Middle frontal gyrus (tissue), 1 donor: ENCODE measurements around the gene RTCA.
A peak's percentile ranks its signal among the peaks of the same experiment; 100 is the strongest.
"Not testable (repeated sequence)": the region's sequence is repeated elsewhere in the genome, so short reads cannot be mapped to it uniquely, and the experiment has no call there.

ENCODE experiments used
- DNase-seq: peaks from one replicate; pipeline ENCODE4 v3.0.0-alpha.2; 2015; ENCODE audit warnings: low spot score; ENCODE audit errors: extremely low spot score

RTCA gene

DNA sequence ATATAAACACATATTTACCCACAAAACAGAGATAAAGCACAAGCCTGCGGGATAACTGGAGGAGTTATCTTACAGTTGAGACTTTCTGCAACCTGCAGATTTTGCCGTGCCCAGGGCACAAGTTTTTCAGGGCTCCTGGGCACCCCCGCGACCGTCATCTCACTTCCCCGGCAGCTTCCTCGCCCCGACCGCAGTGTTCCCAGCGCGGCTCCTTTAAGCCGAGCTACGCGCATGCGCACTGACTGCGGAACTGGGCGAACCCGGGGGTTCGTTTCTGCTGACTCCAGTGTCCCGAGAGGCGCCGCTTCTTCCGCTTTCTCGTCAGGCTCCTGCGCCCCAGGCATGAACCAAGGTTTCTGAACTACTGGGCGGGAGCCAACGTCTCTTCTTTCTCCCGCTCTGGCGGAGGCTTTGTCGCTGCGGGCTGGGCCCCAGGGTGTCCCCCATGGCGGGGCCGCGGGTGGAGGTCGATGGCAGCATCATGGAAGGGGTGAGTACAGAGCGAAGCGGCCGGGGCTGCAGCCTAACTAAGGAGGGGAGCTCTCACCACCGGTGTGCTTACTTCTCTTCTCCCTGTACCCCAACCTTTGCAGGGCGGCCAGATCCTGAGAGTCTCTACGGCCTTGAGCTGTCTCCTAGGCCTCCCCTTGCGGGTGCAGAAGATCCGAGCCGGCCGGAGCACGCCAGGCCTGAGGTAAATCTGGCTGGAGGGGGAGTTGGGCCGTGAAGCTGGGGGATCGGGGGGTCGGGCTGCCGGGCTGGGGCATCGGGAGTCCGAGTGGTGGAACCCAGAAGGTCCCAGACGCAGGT, at the start of gene RTCA:
RTCA (plus strand) TSS at position 286 of the 810 bp plus-strand sequence; CDS start at position 446, 160 bp downstream.
- DNase-seq, result peak; percentile 94

DNA sequence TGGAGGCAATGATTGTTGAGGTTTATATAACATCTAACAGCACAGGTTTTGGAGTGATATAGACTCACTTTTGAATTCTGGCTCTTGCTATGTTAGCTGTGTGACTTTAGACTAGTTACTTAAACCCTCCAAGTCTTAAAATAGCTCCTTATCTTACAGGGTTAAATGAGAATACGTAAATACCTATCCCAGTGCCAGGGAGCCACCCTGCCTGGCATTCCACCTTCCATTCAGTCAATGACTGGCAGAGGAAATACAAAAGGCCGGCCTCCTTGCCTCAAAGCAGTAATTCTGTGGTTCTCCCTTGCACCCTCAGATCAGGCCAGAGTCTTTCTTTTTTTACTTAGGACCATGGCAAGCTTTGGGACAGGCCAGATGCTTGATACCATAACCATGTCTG, 48.2 kb upstream of the RTCA start:
- no peak for DNase-seq

DNA sequence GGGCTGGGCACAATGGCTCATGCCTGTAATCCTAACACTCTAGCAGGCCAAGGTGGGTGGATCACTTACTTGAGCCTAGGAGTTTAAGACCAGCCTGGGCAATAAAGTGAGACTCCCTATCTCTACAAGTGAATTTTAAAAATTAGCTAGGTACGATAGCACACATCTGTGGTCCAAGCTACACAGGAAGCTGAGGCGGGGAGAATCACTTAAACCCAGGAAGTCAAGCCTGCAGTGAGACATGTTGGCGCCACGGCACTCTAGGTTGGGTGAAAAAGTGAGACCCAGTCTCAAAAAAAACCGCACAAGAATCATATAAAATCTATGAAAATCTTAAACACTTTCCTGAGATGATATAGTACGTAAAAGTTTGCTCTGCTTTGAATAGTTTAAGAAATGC, 46.6 kb upstream of the RTCA start:
- no peak for DNase-seq

DNA sequence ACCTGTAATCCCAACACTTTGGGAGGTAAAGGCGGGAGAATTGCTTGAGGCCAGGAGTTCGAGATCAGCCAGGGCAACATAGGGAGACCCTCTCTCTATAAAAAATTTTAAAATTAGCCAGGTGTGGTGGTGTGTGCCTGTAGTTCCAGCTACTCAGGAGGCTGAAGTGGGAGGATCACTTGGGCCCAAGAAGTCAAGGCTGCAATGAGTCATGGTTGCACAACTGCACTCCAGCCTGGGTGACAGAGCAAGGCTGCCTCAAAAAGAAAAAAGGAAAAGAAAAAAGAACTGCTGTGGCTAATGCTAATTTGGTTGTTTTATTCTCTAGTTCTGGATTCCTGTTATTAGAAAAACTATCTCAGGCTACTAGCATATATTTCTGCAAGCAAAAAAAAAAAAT, 46.1 kb upstream of the RTCA start:
- no peak for DNase-seq

DNA sequence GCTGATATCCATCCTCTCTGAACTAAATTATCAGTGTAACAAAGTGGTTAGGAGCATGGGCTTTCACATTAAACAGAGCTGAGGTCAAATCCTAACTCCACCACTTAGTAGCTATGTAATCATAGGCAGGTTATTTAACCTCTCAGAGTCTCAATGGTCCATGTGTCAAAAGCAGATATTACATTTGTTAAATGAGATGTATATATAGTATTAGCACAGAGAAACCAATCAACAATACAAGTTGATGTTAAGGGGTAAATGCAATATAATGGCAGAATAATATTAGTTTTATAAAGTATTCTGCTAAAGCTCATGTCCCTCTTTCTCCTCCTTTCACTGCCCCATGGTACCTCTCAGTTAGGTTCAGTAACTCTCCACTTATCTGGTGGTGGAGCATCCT, 43.6 kb upstream of the RTCA start:
- DNase-seq, result no peak

DNA sequence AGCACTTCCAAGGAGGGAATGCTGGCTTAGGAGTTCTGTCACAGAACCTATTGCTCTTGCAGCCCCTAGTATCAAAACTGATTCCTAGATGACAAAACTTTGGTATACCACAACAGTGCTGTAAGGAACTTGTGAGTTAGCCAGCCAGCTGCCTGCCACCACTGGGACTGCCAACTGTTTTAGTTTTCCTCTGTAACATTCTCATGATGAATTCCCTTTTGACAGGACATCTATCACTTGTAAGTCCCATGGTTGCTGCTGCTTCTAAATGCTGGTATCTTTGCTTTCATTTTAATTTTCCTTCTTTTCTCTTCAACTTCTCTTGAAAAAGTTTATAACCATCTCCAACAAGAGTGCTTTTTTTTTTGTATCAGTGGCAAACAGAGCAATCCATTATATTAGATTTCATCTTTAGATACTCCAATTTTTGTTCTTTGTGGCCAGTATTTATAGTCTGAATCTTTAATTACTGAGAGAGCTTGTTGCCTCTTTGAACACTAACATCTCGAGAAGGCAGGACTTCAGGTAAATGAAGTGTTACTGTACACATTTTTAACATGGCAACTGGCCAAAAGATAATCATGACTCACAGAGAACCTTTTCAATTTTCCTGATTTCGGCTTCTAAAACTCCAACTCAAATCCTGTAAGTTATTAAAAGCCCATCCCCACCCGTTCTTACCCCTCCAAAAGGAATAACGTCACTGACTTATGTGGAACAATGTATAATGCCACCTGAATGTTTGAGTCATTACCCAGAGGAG, 36.2 kb upstream of the RTCA start:
- DNase-seq, result no peak

DNA sequence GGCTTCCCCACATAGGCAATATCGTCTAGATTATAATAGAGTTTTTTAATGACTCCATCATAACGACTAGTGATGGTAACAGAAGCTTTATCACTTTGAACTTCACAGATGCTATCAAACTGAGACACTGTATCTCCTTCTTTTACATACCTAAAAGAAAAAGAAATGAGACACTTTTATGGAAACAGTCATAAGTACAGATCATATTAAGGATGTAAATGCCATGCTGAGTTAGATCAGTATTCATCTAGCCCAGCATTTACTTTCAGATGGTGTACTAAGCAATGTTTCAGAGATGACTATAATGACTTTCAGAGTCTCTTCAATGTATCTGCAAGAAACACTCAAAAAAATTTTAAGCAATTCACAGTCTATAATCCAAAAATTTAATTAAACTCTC, 35.3 kb upstream of the RTCA start:
- no peak for DNase-seq

DNA sequence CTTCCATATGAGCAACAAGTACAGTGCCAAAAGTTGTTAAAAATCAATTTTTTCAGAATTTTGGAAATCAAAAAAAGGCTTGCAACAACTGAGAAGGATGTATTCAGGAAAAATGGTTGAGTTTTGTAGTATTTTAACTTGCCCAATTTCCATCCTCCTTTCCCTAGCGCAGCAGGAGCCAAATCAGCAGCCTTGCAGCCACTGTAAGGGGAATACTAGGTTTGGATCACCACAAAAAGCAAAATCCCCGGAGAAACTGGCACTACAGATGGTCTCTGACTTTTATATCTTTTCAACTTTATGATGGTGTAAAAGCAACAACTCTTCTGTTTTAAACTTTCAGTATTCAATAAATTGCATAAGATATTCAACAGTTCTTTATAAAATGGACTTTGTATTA, 34.3 kb upstream of the RTCA start:
- no peak for DNase-seq

DNA sequence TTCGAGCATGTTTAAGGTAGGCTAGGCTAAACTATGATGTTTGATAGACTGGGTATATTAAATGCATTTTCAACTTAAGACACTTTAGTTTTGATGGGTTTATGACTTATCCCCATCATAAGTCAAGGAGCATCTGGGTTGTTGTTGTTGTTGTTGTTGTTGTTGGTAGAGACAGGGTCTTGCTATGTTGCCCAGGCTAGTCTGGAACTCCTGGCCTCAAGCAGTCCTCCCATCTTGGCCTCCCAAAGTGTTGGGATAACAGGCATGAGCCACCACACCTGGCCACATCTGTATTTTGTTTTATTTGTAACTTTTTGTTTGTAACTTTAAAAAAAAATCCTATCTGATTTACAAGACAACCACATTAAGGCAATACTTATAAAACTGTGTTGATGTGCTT, 33.9 kb upstream of the RTCA start:
- no peak for DNase-seq

DNA sequence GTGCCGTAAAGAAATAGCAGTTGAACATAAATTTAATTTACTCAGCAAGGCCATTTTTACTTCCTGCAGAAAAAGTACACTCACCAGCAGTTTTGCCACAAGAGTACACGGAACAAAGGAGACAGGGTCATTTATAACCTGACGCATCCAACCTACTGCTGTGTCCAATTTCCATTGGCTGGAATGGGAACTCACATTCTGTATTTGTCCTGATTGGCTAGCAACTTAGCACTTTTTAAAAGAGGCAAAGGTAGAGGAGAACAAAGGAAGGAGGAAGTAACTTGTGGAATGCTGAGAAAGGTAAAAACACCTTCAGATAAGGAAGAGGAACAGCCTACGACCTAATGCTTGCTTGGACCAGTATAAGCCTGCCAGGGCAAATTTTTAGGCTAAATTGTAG, 32.5 kb upstream of the RTCA start:
- DNase-seq, result not testable (repeated sequence)

DNA sequence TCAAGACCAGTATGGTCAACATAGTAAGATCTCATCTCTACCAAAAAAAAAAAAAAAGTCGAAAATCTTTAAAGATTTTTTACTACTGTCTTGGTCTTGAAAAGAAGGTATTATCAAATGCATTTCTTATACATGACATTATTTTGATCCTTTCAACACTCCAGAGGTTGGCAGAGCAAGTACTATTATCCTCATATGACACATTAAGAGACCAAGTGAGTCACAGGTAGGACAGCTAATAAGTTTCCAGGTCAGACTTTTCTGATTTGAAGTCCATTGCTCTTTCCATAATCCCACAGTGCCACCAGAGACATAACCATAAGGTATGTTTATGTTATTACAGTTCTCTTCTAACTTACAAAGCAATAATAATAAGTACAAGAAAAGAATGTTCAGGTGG, 31.6 kb upstream of the RTCA start:
- no peak for DNase-seq

DNA sequence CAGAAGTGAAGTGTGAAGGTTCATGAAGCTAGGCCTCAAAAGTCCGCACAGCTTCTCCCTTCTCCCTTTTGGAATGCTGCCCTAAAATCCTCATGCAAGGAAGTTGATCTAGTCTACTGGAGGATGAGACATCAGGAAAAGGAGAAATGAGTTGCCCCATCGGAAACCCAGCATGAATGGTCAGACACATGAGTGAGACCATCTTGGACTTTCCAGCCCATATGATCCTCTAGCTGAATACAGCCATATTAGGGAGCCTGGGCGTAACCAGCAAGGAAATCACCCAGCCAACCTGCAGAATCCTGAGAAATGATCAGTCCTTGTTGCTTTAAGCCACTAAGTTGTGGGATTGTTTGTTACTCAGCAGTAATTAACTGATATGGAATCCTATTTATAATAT, 28.9 kb upstream of the RTCA start:
- no peak for DNase-seq

DNA sequence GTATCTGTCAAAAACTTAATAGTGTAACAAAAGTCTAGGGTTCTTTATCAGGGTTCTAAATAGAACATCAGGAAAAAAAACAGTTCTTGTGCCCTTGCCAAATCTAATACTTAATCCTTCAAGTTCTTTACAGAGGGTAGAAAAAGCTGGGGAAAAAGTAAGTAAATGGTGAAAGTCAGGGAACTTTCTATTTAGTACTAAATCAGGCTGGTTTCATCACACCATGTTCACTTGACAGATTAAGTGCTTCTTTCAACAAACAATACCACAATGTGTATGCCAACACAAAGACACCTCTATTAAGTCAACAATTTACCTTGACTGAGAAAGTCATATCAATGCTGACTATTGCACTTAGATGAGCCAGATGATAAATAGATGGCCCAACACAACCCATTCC, 26.1 kb upstream of the RTCA start:
- DNase-seq, result no peak

DNA sequence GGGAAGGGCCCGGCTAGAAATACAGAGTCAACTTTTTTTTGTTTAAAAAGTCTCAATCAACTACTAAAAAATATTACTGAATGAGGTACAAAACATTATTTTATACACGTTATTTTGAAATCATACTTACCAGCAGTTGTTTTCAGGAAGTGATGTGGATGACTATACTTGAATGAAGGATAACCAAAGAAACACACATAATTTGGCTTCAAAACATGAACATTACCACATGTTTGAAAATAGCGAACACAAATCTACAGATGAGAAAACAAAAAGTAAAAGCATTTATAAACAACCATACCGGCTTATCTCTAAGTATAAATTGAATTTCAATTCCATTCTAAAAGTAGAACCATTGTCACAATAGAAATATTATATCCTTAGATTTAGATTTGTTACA, 25.4 kb upstream of the RTCA start:
- no peak for DNase-seq

DNA sequence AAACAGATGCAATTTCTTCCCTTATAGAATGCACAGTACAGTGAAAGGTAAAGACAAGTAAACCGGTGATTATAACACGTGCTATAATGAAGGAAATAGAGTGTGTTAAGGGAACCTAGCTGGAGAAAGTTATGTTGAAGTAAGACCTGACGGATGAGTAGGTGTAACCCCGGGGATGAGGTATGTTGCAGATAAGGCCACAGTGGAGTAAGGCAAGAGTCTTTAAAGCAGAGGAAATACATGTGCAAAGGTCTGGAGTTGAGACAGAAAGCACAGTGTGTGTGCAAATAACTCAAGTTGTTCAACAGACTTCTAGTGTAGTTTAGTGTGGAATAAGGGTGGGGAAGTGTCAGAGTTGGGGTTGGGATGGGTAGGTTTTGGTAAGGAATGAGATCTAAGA, 19.3 kb upstream of the RTCA start:
- DNase-seq, result no peak

DNA sequence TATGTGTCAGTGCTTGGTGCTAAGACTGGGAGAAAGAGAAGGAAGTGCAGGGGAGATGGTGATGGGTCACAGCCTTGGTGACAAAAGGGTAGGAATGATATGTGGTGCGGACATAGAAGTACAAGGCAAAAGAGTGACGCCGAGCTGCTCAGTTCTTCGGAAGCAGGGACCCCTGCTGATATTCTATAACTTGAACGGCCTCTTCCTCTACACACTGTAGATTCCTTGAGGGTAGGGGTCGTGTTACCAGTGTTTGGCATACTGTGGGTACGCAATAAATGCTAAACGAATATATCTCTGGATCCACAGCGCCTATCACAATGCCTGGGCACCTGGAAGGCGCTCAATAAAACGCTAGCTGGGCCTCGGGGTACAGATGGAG, 16.9 kb upstream of the RTCA start:
- DNase-seq, result no peak

DNA sequence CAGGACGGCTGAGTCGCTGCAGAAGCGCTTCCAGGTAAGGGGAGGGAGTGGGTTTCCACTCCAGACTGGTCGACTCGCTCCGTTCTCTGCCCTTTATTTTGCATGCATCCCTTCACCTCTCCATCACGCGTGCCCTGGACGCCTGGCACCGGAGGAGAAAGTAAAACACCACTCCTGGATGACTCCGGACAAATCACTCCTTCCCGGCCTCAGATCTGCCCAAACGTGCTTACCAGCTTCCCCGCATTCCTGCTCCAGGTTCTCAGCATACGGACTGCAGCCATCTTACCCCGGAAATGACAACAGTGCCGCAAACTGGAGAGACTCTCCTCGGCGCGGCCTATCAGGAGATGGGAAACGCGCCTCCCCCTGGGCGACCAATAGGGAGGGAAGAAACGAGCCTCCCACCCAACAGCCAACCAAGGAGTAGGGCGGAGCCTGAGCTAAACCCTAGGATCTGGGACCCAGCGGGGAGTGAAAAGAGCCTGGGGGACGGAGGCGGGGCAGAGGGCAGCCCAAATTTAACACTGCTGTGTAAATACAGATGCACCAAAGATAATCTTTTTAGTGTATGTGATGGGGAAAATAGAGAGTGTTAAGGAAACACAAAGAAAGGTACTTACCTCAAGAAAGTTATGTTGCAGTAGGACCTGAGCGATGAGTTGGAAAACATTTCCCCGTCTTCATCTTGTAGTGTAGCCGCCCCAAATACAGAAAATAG, 16.3 kb upstream of the RTCA start, which contains the start of gene DBT:
DBT (minus strand) TSS at position 298 of the 721 bp plus-strand sequence; CDS start at position 284, 14 bp downstream.
- DNase-seq, result peak; percentile 96

DNA sequence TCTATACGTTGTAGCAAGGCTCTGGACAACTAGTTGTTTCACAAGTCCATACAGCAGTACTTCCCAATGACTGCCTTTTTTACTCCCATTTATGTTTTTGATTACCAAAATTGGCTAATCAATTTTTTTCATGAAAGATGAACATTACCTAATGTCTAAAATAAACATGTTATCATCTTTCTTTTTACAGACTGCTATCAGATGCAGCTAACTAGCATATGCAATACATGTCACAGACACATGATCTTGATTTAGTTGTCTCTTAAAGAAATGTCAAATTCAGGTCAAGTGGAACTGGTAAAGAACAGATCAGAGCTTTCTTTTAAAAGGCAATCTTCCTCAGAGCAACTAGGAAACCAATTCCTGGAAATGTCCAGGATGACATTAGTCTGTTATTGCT, 15.8 kb upstream of the RTCA start:
- no peak for DNase-seq

DNA sequence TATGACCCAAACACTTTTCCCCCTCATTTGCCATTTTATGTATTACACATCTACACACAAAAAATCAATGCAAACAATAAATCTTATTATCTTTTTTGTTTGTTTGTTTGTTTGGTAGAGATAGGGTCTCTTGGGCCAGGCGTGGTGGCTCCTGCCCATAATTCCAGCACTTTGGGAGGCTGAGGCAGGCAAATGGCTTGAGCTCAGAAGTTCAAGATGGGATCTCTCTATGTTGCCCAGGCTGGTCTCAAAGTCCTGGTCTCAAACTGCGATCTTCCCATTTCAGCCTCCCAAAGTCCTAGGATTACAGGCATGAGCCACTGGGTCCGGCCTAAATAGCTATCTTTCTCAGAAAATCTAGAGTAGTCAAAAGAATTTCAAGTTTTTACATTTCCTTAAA, 15.2 kb upstream of the RTCA start:
- no peak for DNase-seq

DNA sequence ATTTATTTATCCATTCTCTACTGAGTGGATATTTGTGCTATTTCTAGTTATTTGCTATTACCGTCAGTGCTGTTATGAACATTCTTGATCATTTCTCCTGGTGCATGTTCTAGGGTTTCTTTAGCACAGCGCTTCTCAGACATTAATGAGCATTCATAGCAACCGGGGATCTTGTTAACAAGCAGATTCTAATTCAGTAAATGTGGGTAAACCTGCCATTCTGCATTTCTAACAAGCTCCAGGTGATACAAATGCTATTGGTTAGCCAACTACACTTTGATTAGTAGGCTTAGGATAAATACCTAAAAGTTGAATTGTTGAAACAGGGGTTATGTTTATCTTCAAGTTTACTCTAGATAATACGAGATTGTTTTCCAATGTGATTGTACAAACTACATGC, 13.1 kb upstream of the RTCA start:
- DNase-seq, result no peak

DNA sequence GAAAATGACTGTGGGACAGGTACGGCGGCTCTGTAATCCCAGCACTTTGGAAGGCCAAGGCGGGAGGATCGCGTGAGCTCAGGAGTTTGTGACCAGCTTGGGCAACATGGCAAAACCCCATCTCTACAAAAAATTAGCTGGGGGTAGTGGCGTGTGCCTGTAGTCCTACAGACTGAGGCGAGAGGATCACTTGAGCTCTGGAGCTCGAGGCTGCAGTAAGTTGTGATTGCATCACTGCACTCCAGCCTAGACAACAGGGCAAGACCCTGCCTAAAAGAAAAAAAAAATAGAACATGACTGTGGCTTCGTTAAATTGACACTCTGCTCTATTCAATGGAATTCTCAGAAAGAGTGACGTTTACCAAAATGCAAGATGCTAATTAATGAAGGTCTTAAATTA, 12.5 kb upstream of the RTCA start:
- DNase-seq, result no peak

DNA sequence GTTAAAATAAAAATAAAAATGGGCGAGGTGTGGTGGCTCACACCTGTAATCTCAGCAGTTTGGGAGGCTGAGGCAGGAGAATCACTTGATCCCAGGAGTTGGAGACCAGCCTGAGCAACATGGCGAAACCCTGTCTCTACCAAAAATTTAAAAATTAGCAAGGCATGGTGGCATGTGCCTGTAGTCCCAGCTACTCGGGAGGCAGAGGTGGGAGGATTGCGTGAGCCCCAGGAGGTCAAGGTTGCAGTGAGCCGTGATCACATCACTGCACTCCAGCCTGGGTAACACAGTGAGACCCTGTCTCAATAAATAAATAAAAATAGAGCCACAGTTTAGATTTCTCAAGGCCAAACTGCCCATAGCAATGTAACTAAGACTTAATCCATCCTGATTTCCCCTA, 9.7 kb upstream of the RTCA start:
- DNase-seq, result not testable (repeated sequence)
